Coronary artery (tissue), 2 donors: ENCODE data around the gene CCDC71.

Experiments
- DNase-seq: peaks from one replicate; pipeline ENCODE4 v3.0.0-alpha.2; 2017; ENCODE audit warnings: low spot score
- H3K27ac ChIP-seq, 2 donors: fragments of 200-600 bp; sonication (generic); one replicate each; pipeline ENCODE4 v1.5.1; 2016 to 2019
- H3K4me3 ChIP-seq: fragments of 200-600 bp; sonication (generic); 2 replicates; pipeline ENCODE4 v1.5.1; 2016; ENCODE audit warnings: mild to moderate bottlenecking, moderate library complexity
- TF ChIP-seq, protein P1 (sequence below): fragments of 200-600 bp; sonication (generic); IDR thresholded peaks from one replicate; pipeline ENCODE4 v1.5.1; 2019; ENCODE audit warnings: antibody characterized with exemption

Gene CCDC71

DNA sequence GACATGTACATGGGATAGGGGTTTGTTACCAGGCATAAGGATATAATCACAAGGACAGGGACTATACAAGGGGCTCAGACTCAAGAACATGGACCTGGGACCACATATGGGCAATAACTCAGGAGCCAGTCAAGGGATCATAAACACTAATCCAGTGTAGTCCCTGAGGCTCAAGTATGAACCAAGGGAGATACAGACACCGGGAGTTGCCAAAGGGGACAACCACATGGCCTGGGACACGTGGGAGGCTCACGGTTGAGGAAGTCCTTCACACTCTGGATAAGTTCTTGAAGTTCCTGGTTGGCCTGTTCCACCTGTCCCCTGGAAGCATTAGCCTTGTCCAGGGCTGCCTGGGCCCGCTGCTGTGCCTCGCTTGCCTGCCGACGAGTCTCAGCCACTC lies 43.7 kb downstream of the CCDC71 start:
- Histone ChIP-seq H3K4me3 (no peak overlapping the region), H3K27ac (no peak overlapping the region)

DNA sequence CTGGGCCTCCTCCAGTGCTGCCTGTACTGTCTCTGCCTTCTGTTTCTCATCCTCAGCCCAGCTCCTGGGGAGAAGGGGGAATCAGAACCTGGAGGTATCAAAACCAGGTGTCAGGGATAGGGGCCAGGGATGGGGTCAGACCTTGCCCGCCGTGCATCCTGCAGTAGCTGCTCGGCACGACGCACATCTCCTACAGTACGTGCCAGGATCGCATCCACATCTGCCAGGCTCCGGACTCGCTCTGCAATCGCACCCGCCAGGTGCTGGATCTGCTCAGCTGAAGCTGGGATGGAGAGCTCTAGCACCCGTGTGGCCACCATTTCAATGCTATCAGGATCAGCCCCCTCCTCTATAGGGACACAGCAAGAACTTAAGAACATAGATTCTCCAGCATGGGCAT lies 44.1 kb downstream of the CCDC71 start:
- TF ChIP-seq, protein P1, sequence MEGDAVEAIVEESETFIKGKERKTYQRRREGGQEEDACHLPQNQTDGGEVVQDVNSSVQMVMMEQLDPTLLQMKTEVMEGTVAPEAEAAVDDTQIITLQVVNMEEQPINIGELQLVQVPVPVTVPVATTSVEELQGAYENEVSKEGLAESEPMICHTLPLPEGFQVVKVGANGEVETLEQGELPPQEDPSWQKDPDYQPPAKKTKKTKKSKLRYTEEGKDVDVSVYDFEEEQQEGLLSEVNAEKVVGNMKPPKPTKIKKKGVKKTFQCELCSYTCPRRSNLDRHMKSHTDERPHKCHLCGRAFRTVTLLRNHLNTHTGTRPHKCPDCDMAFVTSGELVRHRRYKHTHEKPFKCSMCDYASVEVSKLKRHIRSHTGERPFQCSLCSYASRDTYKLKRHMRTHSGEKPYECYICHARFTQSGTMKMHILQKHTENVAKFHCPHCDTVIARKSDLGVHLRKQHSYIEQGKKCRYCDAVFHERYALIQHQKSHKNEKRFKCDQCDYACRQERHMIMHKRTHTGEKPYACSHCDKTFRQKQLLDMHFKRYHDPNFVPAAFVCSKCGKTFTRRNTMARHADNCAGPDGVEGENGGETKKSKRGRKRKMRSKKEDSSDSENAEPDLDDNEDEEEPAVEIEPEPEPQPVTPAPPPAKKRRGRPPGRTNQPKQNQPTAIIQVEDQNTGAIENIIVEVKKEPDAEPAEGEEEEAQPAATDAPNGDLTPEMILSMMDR = no peak
- Histone ChIP-seq H3K4me3 (no peak overlapping the region), H3K27ac (no peak overlapping the region)
- no peak for DNase-seq

More for the DNA sequence above, 43.7 kb downstream of the CCDC71 start:
- TF ChIP-seq, protein P1 = no peak
- no peak for DNase-seq

DNA sequence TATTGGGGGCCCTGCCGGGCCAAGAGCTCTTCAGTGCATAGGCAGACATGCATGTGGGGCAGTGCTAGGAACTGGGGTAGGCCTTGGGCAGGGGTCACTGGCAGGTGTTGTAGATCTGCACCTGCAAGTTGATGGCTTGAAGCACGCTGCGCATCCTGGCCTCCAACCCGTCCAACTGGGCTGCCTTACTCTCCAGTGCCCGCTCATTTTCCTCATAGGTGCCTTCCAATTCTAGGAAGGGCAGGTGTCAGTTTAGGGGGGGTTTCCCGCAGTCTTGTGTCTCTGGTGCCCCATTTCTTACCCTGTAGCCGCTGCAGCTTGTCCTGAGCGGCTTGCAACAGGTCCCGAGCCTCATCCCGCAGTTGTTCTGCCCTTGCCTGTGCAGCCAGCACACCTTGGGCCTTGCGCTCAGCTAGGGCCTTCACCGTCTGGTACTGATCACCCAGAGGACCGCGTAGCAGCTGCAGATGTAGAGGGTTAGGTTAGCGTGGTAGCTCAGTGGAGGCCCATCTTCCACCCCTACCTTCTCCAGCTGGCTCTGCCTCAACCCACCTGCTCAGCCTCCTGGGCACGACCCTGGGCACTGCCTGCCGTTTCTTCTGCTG lies 44.9 kb downstream of the CCDC71 start:
- DNase-seq = no peak
- H3K27ac ChIP-seq = peak overlapping the region; percentile 91 to 97
- H3K4me3 ChIP-seq = peak overlapping the region; percentile 94
- TF ChIP-seq, protein P1 = no peak

GRCh38 chr3:49120438-49121131 lies 45.5 kb downstream of the CCDC71 start, which contains the start of gene USP19:
TSS of gene USP19 (minus strand) at chr3:49120823. CDS start at chr3:49119145, 1,678 bp downstream.
- Histone ChIP-seq H3K27ac (peak within 1 kb of the TSS; percentile 91 to 97), H3K4me3 (peak within 1 kb of the TSS; percentile 94)
- TF ChIP-seq, protein P1 = no peak
- DNase-seq = peak; percentile 97

DNA sequence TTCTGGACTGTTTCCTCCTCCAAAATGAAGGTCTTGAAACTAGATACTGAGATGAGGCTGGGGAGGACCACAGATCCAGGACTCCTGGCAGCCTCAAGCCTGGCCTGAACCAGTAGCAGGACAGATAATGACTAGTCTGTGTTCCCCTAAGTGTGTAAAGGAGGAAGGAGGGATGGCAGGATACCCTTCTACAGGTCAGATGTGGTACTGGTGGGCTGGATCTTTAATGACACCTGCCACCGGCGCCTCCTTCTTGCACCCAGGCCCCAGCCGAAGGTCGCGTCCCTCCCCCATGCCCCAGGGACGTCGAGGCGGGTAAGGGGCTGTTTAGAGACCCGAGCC lies 46.1 kb downstream of the CCDC71 start:
- TF ChIP-seq, protein P1 = no peak
- Histone ChIP-seq H3K27ac (peak overlapping the region; percentile 91 to 97), H3K4me3 (peak overlapping the region; percentile 94)
- DNase-seq = no peak

DNA sequence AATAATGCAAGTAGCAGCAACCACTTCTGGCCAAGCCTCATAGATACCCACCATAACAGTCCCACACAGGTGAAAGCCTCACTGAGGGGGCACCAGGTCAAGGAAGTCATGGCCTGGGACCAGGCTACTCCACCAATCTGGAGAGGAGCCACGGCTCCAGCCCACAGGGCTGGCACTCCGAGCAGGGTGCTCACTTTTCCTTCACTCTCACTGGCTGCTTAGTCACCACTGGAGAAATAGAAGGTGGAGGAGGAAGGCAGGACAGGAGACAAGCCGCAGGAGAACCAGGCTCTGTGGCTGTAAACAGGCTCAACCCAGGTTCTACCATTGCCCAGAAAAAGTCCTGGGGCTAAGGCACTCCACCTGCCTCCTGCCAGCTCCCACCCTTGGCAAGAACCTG lies 46.7 kb downstream of the CCDC71 start:
- TF ChIP-seq, protein P1 = no peak
- Histone ChIP-seq H3K4me3 (peak overlapping the region; percentile 94), H3K27ac (peak overlapping the region; percentile 15 to 97)
- DNase-seq = no peak

DNA sequence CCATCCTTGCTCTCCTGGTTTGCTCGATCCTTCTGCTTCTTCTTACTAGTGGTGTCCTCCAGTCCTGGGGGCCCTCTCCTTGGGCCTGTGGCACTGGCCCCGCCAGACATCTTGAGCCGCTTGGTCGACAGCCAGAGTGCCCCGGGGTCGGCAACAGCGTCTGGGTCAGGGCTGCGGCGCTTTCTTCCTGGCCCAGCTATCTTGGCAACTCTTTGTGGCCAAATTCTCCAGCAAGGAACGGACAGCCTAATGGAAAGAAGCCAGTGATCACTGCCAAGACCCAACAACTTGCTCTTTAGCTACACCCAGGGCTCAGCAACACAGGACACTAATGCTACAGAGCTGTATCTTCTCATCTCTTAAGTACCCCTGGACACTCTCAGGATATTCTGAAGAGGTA lies 47.1 kb downstream of the CCDC71 start:
- TF ChIP-seq, protein P1 = no peak
- DNase-seq = no peak
- peak overlapping the region; percentile 94 for H3K4me3 ChIP-seq
- H3K27ac ChIP-seq = peak overlapping the region; percentile 15 to 97
